ENCODE data around the gene KCNG2. TPM values are rescaled to one million over a fixed set of nuclear protein-coding genes. Genes with fewer than 3 reads are reported as not detected.
"Not testable (repeated sequence)": the region's sequence is repeated elsewhere in the genome, so short reads cannot be mapped to it uniquely, and the experiment has no call there.

Gene KCNG2
- total RNA-seq, 4 donors from 2014 or later, result 0.55 TPM; not detected in 3

DNA sequence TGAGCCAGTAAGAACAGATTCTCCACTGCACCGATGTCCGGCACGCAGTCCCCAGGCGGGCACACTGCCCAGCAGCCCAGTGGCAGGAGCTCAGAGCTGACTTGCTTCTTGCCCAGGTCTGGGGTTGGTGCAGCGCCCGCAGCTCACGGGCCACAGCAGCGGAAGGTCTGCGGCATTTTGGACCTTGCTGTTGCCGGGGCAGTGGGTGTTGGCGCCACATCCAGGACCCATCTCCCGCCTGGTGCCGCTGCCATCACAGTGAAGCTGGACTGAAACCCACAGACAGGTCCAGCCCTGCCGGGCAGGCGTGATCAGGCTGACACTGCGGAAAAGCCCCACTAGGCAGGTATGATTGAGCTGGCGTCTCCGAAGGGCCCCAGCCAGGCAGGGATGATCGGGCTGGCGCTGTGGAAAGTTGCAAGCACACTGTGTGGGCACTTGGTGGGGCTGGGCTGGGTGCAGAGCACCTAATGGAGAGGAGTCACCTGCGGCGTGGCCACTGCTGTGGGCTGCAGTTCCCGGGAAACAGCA is 78.3 kb downstream of the KCNG2 start:
- intact Hi-C loops (cut with DNase I; ENCODE audit: low total_unique reads) (no loop called here), in situ Hi-C loops (cut with MboI; ENCODE audit: low sequenced_read_pairs in 4 of 4) (no loop called here)

DNA sequence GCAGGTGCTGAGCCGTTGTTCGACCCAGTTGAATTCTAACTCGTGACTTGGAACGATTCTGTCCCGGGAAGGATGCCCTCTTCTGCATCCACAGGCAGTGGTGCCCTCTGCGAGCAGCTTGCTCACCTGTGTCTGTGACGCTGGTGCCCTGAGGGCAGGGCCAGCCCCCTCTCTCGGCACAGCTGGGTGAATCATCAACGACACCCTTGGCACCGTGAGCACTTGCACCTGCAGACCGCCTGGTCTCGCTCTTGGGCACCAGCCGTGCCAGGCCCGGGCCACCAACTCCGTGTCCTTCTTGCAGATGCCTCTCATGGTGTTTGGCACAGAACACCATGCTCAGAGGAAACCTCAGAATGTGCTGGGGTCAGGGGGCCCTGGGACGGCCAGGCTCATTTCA is 78.8 kb downstream of the KCNG2 start:
- Histone ChIP-seq H3K9me3 (no peaks in the 10 kb centered on the region), H3K27me3 (peaks cover 14 to 28% (median 24%) of the 10 kb centered on the region in 3 donors), H3K36me3 (no peaks in the 10 kb centered on the region), H3K4me1 (peaks cover 0 to 7% of the 10 kb centered on the region in 2 donors), H3K4me3 (no peak overlapping the region), H3K27ac (no peak overlapping the region)
- intact Hi-C loops (cut with DNase I; ENCODE audit: low total_unique reads), result no loop called here
- no peak for TF ChIP-seq POLR2A (IDR thresholded peaks at IDR 0.05)
- TF ChIP-seq, protein P1, sequence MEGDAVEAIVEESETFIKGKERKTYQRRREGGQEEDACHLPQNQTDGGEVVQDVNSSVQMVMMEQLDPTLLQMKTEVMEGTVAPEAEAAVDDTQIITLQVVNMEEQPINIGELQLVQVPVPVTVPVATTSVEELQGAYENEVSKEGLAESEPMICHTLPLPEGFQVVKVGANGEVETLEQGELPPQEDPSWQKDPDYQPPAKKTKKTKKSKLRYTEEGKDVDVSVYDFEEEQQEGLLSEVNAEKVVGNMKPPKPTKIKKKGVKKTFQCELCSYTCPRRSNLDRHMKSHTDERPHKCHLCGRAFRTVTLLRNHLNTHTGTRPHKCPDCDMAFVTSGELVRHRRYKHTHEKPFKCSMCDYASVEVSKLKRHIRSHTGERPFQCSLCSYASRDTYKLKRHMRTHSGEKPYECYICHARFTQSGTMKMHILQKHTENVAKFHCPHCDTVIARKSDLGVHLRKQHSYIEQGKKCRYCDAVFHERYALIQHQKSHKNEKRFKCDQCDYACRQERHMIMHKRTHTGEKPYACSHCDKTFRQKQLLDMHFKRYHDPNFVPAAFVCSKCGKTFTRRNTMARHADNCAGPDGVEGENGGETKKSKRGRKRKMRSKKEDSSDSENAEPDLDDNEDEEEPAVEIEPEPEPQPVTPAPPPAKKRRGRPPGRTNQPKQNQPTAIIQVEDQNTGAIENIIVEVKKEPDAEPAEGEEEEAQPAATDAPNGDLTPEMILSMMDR (IDR thresholded peaks at IDR 0.05 in 4 of 5, conservative IDR thresholded peaks at IDR 0.05 in 1 of 5), result no peak
- in situ Hi-C loops (cut with MboI; ENCODE audit: low sequenced_read_pairs in 4 of 4), result no loop called here
- no peak for DNase-seq
- no peak for ATAC-seq

More for the DNA sequence above, 78.3 kb downstream of the KCNG2 start:
- TF ChIP-seq, protein P1 (IDR thresholded peaks at IDR 0.05 in 4 of 5, conservative IDR thresholded peaks at IDR 0.05 in 1 of 5), result no peak
- TF ChIP-seq POLR2A (IDR thresholded peaks at IDR 0.05), result no peak
- Histone ChIP-seq H3K27me3 (peaks cover 14 to 33% (median 26%) of the 10 kb centered on the region in 3 donors), H3K4me1 (peaks cover 0 to 7% of the 10 kb centered on the region in 2 donors), H3K4me3 (no peak overlapping the region), H3K36me3 (no peaks in the 10 kb centered on the region), H3K9me3 (no peaks in the 10 kb centered on the region), H3K27ac (no peak overlapping the region)
- DNase-seq, result no peak
- ATAC-seq, result no peak

DNA sequence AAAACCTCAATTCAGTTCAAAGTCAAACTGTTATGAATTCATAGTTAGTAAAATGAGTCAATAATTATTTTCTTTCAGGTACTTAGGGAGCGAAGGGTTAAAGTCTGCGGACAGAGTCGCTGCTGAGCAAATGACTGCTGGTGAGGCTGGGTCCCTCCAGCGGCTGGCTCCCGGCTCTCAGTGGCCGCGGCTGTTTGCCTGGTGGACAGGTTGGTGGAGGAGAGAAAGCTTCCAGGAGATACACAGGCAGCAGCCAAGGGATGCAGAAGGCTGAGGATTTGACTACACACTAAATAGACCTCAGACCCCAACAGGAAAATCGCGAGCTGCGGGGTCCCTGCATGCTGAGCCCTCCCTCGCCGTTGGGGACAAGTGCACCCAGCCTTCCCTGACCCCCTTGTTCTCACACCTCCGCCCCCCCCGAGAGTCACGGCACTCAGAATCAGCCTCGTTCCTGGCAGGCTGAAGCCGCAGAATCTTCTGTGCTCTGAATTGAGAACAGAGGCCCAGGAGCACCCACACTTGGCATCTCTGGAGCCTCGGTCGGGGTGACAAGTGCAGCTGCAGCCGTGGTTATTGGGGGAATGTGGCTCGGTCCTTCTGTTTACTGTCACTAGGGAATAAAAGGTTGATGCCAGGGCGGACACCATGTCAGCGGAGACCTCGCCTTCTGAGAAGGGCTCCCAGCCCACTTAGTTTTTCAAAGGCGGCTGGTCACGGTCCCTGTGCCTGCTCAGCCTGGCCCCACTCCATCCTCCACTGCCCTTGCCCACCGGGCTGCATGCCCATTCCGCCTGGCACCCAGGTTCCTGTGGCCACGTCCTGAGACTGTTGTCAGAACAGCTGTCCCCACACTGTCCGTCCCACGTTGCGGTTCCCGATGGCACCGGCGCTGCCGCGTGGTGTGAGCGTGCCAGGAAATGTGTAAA is 79.7 kb downstream of the KCNG2 start:
- Histone ChIP-seq H3K9me3 (no peaks in the 10 kb centered on the region), H3K27ac (no peak overlapping the region), H3K4me3 (peak overlapping the region; percentile 3 to 28 (median 5)), H3K4me1 (peaks cover 0 to 7% of the 10 kb centered on the region in 2 donors), H3K27me3 (peaks cover 10 to 24% (median 21%) of the 10 kb centered on the region in 3 donors), H3K36me3 (no peaks in the 10 kb centered on the region)
- in situ Hi-C loops (cut with MboI; ENCODE audit: low sequenced_read_pairs in 4 of 4), result no loop called here
- intact Hi-C loops (cut with DNase I; ENCODE audit: low total_unique reads), result no loop called here
- ATAC-seq (peak in 1 of 2 donors; percentile 14), DNase-seq (no peak)
- no peak for TF ChIP-seq POLR2A (IDR thresholded peaks at IDR 0.05)
- TF ChIP-seq, protein P1 (IDR thresholded peaks at IDR 0.05 in 4 of 5, conservative IDR thresholded peaks at IDR 0.05 in 1 of 5), result no peak

DNA sequence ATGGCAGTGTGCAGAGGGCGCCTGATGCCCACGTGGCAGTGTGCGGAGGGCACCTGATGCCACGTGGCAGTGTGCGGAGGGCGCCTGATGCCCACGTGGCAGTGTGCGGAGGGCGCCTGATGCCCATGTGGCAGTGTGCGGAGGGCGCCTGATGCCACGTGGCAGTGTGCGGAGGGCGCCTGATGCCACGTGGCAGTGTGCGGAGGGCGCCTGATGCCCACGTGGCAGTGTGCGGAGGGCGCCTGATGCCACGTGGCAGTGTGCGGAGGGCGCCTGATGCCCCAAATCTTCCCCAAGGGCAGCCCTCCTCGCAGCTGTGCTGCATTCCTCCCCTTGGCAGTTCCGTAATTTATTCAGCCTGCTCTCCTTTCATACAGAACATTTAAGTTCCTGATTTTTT is 80.5 kb downstream of the KCNG2 start:
- DNase-seq; H3K4me1 ChIP-seq; H3K27ac ChIP-seq; H3K4me3 ChIP-seq; in situ Hi-C loops (cut with MboI; ENCODE audit: low sequenced_read_pairs in 4 of 4); intact Hi-C loops (cut with DNase I; ENCODE audit: low total_unique reads); H3K36me3 ChIP-seq; H3K9me3 ChIP-seq; ATAC-seq: not testable (repeated sequence)
- peaks cover 5 to 24% (median 18%) of the 10 kb centered on the region in 3 donors for H3K27me3 ChIP-seq

DNA sequence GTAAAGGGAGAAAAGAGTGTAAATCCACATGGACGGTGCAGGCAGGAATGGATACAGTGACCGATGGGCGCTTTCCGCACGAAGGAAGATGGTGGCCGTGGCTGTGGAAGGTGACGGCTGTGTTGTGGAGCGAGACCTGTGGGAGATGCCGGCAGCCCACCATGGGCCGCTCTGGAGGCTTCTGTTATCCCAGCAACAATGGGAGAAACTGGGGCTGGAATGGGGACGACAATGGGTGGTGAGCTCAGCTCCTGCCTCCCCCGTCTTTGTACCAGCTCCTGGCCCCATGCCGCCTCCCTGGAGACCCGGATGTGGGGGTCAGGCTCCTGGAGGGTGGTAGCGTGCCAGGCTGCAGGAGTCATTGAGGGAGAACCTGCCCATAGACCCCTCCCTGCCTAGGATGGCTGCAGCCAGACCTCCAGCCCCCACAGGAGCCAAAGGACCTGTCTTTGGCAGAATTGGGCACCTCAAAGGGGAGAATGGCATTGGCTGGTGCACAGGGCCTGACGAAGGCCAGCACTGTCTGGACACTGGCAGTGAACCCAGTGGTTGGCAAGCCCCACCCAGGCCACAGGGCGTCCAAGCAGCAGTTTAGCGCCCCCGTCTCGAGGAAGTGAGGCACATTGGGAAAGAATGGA is 81.1 kb downstream of the KCNG2 start:
- no peak overlapping the region for H3K27ac ChIP-seq
- TF ChIP-seq, protein P1 (IDR thresholded peaks at IDR 0.05 in 4 of 5, conservative IDR thresholded peaks at IDR 0.05 in 1 of 5), result no peak
- no peak for TF ChIP-seq POLR2A (IDR thresholded peaks at IDR 0.05)
- DNase-seq (no peak), ATAC-seq (no peak)
- peaks cover 0 to 7% of the 10 kb centered on the region in 2 donors for H3K4me1 ChIP-seq
- in situ Hi-C loops (cut with MboI; ENCODE audit: low sequenced_read_pairs in 4 of 4) (no loop called here), intact Hi-C loops (cut with DNase I; ENCODE audit: low total_unique reads) (no loop called here)
- H3K27me3 ChIP-seq, result peaks cover 5 to 24% (median 18%) of the 10 kb centered on the region in 3 donors
- no peaks in the 10 kb centered on the region for H3K9me3 ChIP-seq
- H3K4me3 ChIP-seq, result no peak overlapping the region
- no peaks in the 10 kb centered on the region for H3K36me3 ChIP-seq
